Mesodermal cell (in vitro differentiated cells): ENCODE measurements around the gene FLNC.

Source experiments
- H3K27ac ChIP-seq: 2 replicates; pipeline ENCODE4 v1.7.0; 2013; ENCODE audit warnings: mild to moderate bottlenecking, low read depth, low read length, moderate library complexity; ENCODE audit not compliant: severe bottlenecking
- H3K36me3 ChIP-seq: 2 replicates; pipeline ENCODE4 v1.7.1; 2013; ENCODE audit warnings: mild to moderate bottlenecking, low read length, moderate library complexity; ENCODE audit not compliant: control insufficient read depth, insufficient read depth
- H3K4me1 ChIP-seq: one replicate; pipeline ENCODE4 v1.7.1; 2013; ENCODE audit warnings: mild to moderate bottlenecking, low read length; ENCODE audit not compliant: insufficient read depth, control insufficient read depth, poor library complexity, severe bottlenecking
- H3K4me3 ChIP-seq: 2 replicates; pipeline ENCODE4 v1.7.0; 2013; ENCODE audit warnings: low read length, control low read depth, mild to moderate bottlenecking; ENCODE audit not compliant: insufficient read depth, poor library complexity, severe bottlenecking; ENCODE audit errors: extremely low read depth
- H3K9me3 ChIP-seq: 2 replicates; pipeline ENCODE4 v1.7.1; 2013; ENCODE audit warnings: mild to moderate bottlenecking, low read length, moderate library complexity; ENCODE audit not compliant: control insufficient read depth
- WGBS, 2 experiments: methylation state at CpG; one replicate each; pipeline ENCODE4 v1.1.5; 2013; ENCODE audit warnings: missing lambda C conversion rate in 2 of 2; ENCODE audit not compliant: insufficient coverage in 2 of 2; 5-methylcytosine and 5-hydroxymethylcytosine counted together

The FLNC gene

GRCh38 chr7:128821724-128822123, 8.5 kb upstream of the FLNC start:
- Histone ChIP-seq H3K27ac (no peak overlapping the region), H3K4me1 (peaks cover 14% of the 10 kb centered on the region), H3K36me3 (no peaks in the 10 kb centered on the region), H3K4me3 (no peak overlapping the region), H3K9me3 (no peaks in the 10 kb centered on the region)
- 86 to 100% methylated on average over 3 of the region's 4 CpGs for WGBS, 2 experiments

DNA sequence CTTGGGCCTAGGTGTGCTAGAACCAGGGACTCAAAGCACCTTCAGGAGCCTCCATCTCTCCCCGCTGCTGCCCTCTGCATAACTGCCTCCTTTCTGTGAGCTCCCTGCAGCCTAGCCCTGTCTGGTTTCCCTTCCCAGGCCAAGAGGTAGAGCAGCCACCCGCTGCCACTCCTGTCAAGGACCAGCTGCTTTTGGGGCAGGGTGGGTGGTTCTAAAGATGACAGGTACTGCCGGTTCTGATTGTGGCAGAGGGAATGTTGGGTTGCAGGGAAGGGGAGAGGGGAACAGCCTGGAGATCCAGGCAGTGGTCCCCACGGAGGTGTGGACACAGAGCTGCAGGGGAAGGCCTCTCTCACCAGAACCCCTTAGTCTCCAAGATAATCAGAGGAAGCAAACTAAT, 3.7 kb upstream of the FLNC start:
- Histone ChIP-seq H3K27ac (peak overlapping the region; percentile 98), H3K4me1 (peaks cover 37% of the 10 kb centered on the region), H3K36me3 (no peaks in the 10 kb centered on the region), H3K9me3 (no peaks in the 10 kb centered on the region), H3K4me3 (no peak overlapping the region)
- 95 to 100% methylated on average over 3 to 4 of the region's 4 CpGs for WGBS, 2 experiments

GRCh38 chr7:128826916-128827247, 3.3 kb upstream of the FLNC start:
- no peak overlapping the region for H3K4me3 ChIP-seq

DNA sequence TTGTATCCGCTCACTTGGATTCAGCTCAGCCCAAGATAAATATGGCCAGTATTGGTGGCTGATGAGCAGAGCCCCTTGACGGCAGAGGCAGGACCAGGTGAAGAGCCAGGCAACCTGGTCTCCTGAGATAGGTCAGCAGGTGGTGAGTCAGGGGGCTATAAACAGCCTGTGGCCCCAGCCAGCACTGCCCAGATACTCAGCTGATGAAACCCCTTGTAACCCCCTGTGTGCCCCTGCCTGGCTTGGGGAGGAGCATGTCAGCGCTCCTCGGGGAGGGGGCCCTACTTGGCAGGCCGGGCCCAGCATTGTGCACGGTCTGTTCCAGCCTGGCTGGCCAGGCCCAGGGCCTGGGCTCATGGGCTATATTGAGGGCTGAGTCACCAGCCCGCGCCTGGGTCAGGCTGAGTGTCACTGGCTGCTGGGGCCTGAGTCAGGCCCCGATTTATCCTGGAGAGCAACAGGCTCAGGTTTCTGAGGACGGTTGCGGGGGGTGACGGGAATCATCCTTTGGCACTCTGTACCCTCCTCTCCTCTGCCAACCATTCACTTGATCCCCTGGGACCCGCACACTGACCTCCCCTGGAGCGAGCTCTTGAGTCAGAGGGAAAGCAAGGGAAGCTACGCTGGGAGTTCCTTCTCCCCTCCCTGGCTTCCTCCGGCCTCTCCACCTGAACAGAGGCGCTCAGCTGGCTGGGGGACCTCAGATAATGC, 2.8 kb upstream of the FLNC start:
- peaks cover 37% of the 10 kb centered on the region for H3K4me1 ChIP-seq
- no peak overlapping the region for H3K4me3 ChIP-seq
- H3K27ac ChIP-seq = peak overlapping the region; percentile 98
- WGBS, 2 experiments = 43 to 47% methylated on average over 7 to 12 of the region's 17 CpGs
- no peaks in the 10 kb centered on the region for H3K36me3 ChIP-seq
- no peaks in the 10 kb centered on the region for H3K9me3 ChIP-seq

More at GRCh38 chr7:128826916-128827247, 3.3 kb upstream of the FLNC start:
- no CpG with 5 or more reads among the region's 1 CpG for WGBS, 2 experiments
- H3K4me1 ChIP-seq = peaks cover 37% of the 10 kb centered on the region
- peak overlapping the region; percentile 98 for H3K27ac ChIP-seq
- no peaks in the 10 kb centered on the region for H3K9me3 ChIP-seq
- H3K36me3 ChIP-seq = no peaks in the 10 kb centered on the region

GRCh38 chr7:128827971-128828711, 2.1 kb upstream of the FLNC start:
- H3K27ac ChIP-seq = peak overlapping the region; percentile 98
- 30 to 42% methylated on average over 4 to 8 of the region's 10 CpGs for WGBS, 2 experiments
- H3K4me1 ChIP-seq = peaks cover 39% of the 10 kb centered on the region
- no peaks in the 10 kb centered on the region for H3K36me3 ChIP-seq
- H3K9me3 ChIP-seq = no peaks in the 10 kb centered on the region
- no peak overlapping the region for H3K4me3 ChIP-seq

DNA sequence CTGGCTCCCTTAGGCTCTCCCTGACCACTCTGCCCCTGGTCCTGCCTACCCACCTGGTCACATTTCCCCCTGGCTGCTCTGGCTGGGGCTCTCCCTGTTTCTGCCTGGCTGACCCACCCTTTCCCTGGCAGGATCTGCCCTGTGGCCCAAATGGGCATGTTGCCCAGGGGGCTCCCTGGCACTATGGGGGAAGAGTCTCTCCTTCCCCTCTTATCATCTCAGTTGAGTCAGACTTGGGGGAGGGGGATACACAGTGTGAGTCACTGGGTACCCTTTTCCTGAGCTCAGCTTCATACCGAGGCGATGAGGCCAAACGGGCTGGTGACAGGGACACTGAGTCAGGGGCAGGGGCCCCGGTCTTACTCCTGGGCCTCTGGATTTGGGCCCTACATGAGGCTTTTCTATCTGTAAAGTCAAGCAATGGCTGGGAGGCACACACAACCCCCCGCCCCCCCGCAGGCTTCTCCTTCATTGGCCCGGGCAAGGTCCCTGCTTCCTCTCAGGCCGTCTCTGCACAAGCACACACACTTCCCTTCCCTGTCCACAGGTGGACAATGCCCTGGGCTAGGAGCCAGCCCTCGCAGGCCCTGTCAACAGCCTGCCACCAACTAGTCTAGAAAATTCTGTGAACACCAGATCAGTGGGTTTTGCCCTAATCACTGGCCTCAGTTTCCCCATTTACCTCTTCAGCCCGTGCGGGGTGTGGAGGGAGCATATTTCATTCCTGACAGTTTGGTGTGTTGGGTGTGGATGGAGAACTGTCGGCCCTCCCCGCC, 627 bp upstream of the FLNC start:
- Histone ChIP-seq H3K4me3 (peak overlapping the region; percentile 18), H3K27ac (peak overlapping the region; percentile 94), H3K4me1 (peaks cover 42% of the 10 kb centered on the region)

DNA sequence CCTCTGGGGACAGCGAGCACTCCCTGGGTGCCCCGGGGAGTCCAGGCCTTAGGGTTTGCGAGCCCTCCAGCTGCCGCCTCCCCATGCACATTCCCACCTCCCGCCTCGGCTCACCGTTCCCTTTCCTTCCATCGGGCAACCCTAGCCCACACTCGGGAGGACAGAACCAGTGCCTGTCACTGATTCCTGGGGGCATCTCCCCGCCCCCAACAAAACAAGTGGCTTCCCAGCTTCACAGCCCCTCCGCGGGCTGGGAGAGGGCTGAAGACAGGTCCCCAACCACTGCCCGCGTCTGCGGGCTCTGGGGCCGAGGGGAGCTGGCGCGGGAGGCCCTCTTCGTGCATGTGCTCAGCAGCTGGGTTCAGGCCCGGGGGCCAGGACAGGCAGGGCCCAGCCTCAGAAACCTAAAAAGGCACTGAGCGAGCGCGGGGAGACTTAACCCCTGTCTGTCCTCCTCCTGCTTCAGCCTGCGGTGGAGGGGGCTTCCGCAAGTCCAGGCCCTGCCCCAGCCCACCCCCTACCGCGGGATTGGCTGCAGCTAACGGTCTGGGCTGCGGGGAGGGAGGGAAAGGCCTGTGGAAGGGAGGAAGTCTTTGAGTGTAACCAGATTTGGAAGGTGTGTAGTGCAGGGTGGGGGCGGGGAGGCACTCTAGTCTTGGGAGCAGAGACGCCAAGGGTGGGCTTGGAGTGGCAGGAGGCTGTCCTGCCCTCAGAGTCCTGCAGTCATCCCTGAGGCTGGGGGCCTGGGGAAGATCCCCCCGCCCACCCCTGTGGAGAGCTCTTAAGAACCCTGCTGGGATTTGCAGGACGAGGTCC, 1.2 kb downstream of the FLNC start:
- Histone ChIP-seq H3K9me3 (no peaks in the 10 kb centered on the region), H3K27ac (peak overlapping the region; percentile 82), H3K36me3 (peaks cover 23% of the 10 kb centered on the region), H3K4me1 (peaks cover 39% of the 10 kb centered on the region), H3K4me3 (peak overlapping the region; percentile 93)
- 0 to 1% methylated on average over 24 to 25 of the region's 33 CpGs for WGBS, 2 experiments

More for the DNA sequence above, 627 bp upstream of the FLNC start:
- Histone ChIP-seq H3K36me3 (peaks cover 7% of the 10 kb centered on the region), H3K9me3 (no peaks in the 10 kb centered on the region)
- 26 to 27% methylated on average over 6 to 8 of the region's 13 CpGs for WGBS, 2 experiments

GRCh38 chr7:128831994-128832879, 2.0 kb downstream of the FLNC start:
- Histone ChIP-seq H3K9me3 (no peaks in the 10 kb centered on the region), H3K4me1 (peaks cover 30% of the 10 kb centered on the region), H3K4me3 (peak overlapping the region; percentile 93), H3K36me3 (peaks cover 32% of the 10 kb centered on the region), H3K27ac (peak overlapping the region; percentile 82)
- 0 to 1% methylated on average over 10 to 12 of the region's 22 CpGs for WGBS, 2 experiments

GRCh38 chr7:128832880-128833147, 2.6 kb downstream of the FLNC start:
- H3K4me3 ChIP-seq = peak overlapping the region; percentile 93
- H3K9me3 ChIP-seq = no peaks in the 10 kb centered on the region
- H3K27ac ChIP-seq = peak overlapping the region; percentile 82
- H3K36me3 ChIP-seq = peaks cover 38% of the 10 kb centered on the region
- WGBS, 2 experiments = 0 to 5% methylated on average over 2 of the region's 2 CpGs
- H3K4me1 ChIP-seq = peaks cover 26% of the 10 kb centered on the region
